Stimulated activated CD4-positive, alpha-beta T cell treated with anti-CD3 and anti-CD28 coated beads, Interleukin-15, amount 100 ng/mL, for 48 hours (primary cell): ENCODE measurements around the gene AMT.

Source experiments
- DNase-seq, 2 donors: peaks; one replicate each; pipeline ENCODE4 v3.0.0-alpha.2; 2020; ENCODE audit warnings: low read depth in 2 of 2

AMT gene

DNA sequence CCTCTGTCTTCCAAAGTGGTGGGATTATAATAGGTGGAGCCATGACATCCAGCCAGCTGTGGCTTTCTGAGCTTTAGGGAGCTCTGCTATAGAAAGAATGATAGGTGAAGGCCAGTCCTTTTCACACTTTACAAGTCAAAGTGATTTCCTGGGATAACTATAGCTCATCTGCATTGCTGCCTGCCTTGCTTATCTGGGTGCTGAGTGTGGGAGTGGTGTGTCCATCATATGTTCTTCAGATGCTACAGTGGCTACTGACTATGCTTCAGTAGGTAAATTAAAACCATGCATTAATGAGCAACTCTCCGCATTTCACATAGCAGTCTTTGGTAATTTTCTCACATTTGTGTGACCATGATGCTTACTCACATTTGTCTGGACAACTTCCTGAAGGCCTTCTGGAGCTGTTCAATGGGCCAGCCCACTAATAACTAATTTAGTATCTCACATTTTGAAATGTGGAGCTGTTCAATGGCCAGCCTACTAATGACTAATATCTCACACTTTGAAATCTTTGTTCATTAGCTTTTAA, 33.9 kb downstream of the AMT start:
- DNase-seq: no peak

- DNase-seq: no peak
These were observed 34.6 kb downstream of the AMT start for GRCh38 chr3:49387721-49388120.

DNA sequence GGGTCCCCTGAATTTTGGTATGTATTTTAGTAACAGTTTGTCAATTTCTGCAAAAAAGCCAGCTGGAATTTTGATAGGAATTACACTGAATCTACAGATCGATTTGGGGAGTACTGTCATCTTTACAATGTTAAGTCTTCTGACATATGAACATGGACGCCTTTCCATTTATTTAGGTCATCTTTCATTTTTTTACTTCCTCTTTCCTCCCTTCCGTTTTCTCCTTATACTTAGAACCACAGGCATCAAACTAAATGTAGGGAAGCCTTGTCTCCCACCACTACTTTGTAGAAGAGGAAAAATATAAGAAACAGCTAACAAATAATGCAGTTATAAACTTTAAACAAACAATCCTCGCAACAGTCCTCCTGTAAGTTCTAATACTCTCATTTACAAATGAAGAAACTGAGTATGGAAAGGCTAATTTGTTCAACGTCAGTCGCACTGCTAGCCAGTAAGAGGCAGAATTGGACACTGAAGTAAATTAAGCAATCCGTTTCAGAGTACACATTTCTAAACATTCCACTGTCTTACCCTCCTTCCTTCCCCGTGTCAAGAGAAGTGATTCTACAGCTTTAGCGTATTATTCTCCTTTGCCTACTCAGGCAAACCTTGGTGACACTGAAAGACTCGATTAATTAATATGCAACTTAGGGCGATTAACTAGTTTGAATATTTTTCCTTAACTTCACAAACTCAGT, 36.1 kb downstream of the AMT start:
- no peak for DNase-seq

GRCh38 chr3:49385617-49386016, 36.7 kb downstream of the AMT start:
- no peak for DNase-seq

DNA sequence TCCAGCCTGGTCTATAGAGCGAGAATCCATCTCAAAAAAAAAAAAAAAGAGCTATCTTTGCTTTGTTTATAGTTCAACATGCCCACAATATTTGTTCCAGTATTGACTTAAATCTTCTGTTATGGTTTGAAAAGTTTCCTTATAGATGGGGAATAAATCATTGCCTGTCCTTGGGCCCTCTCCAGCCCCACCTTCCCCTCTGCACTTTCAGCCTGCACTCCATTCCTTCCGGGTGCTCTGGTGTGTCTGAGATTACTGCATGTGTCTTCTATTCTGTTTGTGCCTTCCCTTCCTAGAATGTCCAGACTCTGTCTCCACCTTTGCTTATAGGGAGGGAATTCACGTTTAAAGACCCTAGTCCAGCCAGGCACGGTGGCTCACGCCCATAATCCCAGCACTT, 38.9 kb downstream of the AMT start:
- DNase-seq: no peak

DNA sequence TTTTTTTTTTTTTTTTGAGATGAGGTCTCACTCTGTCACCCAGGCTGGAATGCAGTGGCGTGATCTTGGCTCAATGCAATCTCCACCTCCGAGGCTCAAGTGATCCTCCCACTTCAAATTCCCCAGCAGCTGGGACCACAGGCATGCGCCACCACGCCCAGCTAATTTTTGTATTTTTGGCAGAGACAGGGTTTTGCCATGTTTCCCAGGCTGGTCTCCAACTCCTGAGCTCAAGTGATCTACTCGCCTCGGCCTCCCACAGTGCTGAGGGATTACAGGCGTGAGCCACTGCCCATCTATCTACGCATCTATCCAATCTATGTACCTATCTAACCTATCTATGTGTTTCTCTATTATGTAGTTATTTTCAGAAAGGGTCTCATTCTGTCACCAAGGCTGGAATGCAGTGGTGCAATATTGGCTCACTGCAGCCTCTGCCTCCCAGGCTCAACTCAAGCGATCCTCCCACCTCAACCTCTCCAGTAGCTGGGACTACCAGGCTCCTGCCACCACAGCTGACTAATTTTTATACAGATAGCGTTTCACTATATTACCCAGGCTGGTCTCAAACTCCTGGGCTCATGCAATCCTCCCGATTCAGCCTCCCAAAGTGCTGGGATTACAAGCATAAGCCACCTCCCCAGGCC, 43.9 kb downstream of the AMT start:
- DNase-seq: no peak

GRCh38 chr3:49377483-49377882, 44.8 kb downstream of the AMT start:
- peak; percentile 52 for DNase-seq

- no peak for DNase-seq
These were observed 50.3 kb downstream of the AMT start for GRCh38 chr3:49371946-49372345.

- no peak for DNase-seq
These were observed 51.5 kb downstream of the AMT start for GRCh38 chr3:49370585-49371290.
